IMR-90 (cell line): ENCODE measurements around the gene LEF1. TPM values are rescaled to one million over a fixed set of nuclear protein-coding genes. Genes with fewer than 3 reads are reported as not detected.
A peak's percentile ranks its signal among the peaks of the same experiment; 100 is the strongest.

Source experiments
- ATAC-seq: fragments of 200-7000 bp; cut with Tn5 transposase; 2 replicates; pipeline ENCODE4 v1.9.1; 2020; ENCODE audit warnings: low read depth, mild to moderate bottlenecking, moderate library complexity
- BruUV-seq: library from RNA; stranded (reverse); fragments of 400-500 nt; replicated peaks from 2 replicates; lab custom pipeline; 2021; lab: Mats Ljungman, UMichigan
- CTCF ChIA-PET: fragments of 300-600 bp; formaldehyde crosslinking; extraction: SDS; loops from one replicate; lab custom pipeline; 2021; ENCODE audit warnings: antibody characterized with exemption; lab: Yijun Ruan, JAX
- POLR2A ChIA-PET: fragments of 300-600 bp; sonication (Branson Sonifier 250); formaldehyde crosslinking; loops from one replicate; lab custom pipeline; 2022; ENCODE audit warnings: antibody characterized with exemption; ENCODE audit not compliant: unreplicated experiment; lab: Charles Lee
- DNase-seq: peaks from one replicate; pipeline ENCODE4 v3.0.0; 2013
- H2AFZ ChIP-seq: replicated peaks from 2 replicates; pipeline ENCODE3; 2013; ENCODE audit warnings: low read length, mild to moderate bottlenecking; ENCODE audit not compliant: poor library complexity
- H2AK5ac ChIP-seq: 2 replicates; pipeline ENCODE4 v1.6.1; 2013; ENCODE audit warnings: low read depth, low read length, inconsistent platforms
- H2AK9ac ChIP-seq: replicated peaks from 2 replicates; pipeline ENCODE3; 2013; ENCODE audit warnings: mild to moderate bottlenecking, low read depth, low read length, moderate library complexity; ENCODE audit not compliant: poor library complexity
- H2BK120ac ChIP-seq: 2 replicates; pipeline ENCODE4 v1.6.1; 2013; ENCODE audit warnings: low read depth, low read length, inconsistent platforms
- H2BK15ac ChIP-seq: 3 replicates; pipeline ENCODE4 v1.6.1; 2013; ENCODE audit warnings: low read depth, low read length, inconsistent platforms
- H2BK20ac ChIP-seq: 2 replicates; pipeline ENCODE4 v1.6.1; 2013; ENCODE audit warnings: low read depth, mild to moderate bottlenecking, inconsistent platforms, low read length, moderate library complexity
- H2BK5ac ChIP-seq: 2 replicates; pipeline ENCODE4 v1.6.1; 2013; ENCODE audit warnings: mild to moderate bottlenecking, low read depth, low read length, inconsistent platforms; ENCODE audit not compliant: poor library complexity, severe bottlenecking
- H3K14ac ChIP-seq: replicated peaks from 2 replicates; pipeline ENCODE4 v1.6.1; 2013; ENCODE audit warnings: low read depth, low read length, inconsistent platforms
- H3K18ac ChIP-seq: 2 replicates; pipeline ENCODE4 v1.6.1; 2013; ENCODE audit warnings: low read depth, low read length, control low read depth
- H3K23ac ChIP-seq: 2 replicates; pipeline ENCODE4 v1.6.1; 2013; ENCODE audit warnings: low read depth, low read length, inconsistent platforms
- H3K27ac ChIP-seq: 2 replicates; pipeline ENCODE4 v1.5.1; 2013; ENCODE audit warnings: mild to moderate bottlenecking, control low read depth, low read length; ENCODE audit not compliant: insufficient read depth
- H3K27me3 ChIP-seq: 2 replicates; pipeline ENCODE4 v1.6.1; 2013; ENCODE audit warnings: low read length; ENCODE audit not compliant: control insufficient read depth, insufficient read depth
- H3K36me3 ChIP-seq: 2 replicates; pipeline ENCODE4 v1.6.1; 2013; ENCODE audit warnings: low read length, mixed read lengths; ENCODE audit not compliant: control insufficient read depth, insufficient read depth
- H3K4ac ChIP-seq: 2 replicates; pipeline ENCODE4 v1.6.1; 2013; ENCODE audit warnings: low read depth, low read length, inconsistent platforms
- H3K4me1 ChIP-seq: 2 replicates; pipeline ENCODE4 v1.6.1; 2013; ENCODE audit warnings: low read length, mixed read lengths; ENCODE audit not compliant: control insufficient read depth, insufficient read depth
- H3K4me2 ChIP-seq: 2 replicates; pipeline ENCODE4 v1.6.1; 2013; ENCODE audit warnings: low read depth, mild to moderate bottlenecking, control low read depth, low read length, moderate library complexity
- H3K4me3 ChIP-seq: 2 replicates; pipeline ENCODE4 v1.5.1; 2013; ENCODE audit warnings: low read depth, mild to moderate bottlenecking, control low read depth, low read length, moderate library complexity; ENCODE audit not compliant: insufficient read depth
- H3K56ac ChIP-seq: 2 replicates; pipeline ENCODE4 v1.6.1; 2013; ENCODE audit warnings: low read length, inconsistent platforms; ENCODE audit not compliant: insufficient read depth; ENCODE audit errors: extremely low read depth
- H3K79me1 ChIP-seq, 2 experiments: 2 replicates each; pipeline ENCODE4 v1.6.1; 2013; ENCODE audit warnings: low read length in 2 of 2, inconsistent platforms in 1 of 2, low read depth in 1 of 2
- H3K9ac ChIP-seq: 2 replicates; pipeline ENCODE4 v1.6.1; 2013; ENCODE audit warnings: low read depth, low read length, control low read depth
- H3K9me1 ChIP-seq: 2 replicates; pipeline ENCODE4 v1.6.1; 2013; ENCODE audit warnings: low read length, inconsistent platforms; ENCODE audit not compliant: insufficient read depth
- H3K9me3 ChIP-seq: 2 replicates; pipeline ENCODE4 v1.6.1; 2013; ENCODE audit warnings: low read length; ENCODE audit not compliant: control insufficient read depth, insufficient read depth
- H4K20me1 ChIP-seq: 2 replicates; pipeline ENCODE4 v1.6.1; 2013; ENCODE audit warnings: low read length, inconsistent platforms; ENCODE audit not compliant: insufficient read depth
- H4K5ac ChIP-seq: 2 replicates; pipeline ENCODE4 v1.6.1; 2013; ENCODE audit warnings: mild to moderate bottlenecking, low read depth, low read length, control low read depth
- H4K8ac ChIP-seq, 2 experiments: 2 replicates each; pipeline ENCODE4 v1.6.1; 2013; ENCODE audit warnings: low read depth in 2 of 2, low read length in 2 of 2, control low read depth in 1 of 2, inconsistent platforms in 1 of 2
- H4K91ac ChIP-seq: 2 replicates; pipeline ENCODE4 v1.6.1; 2013; ENCODE audit warnings: low read depth, low read length, inconsistent platforms; ENCODE audit not compliant: insufficient read depth
- MAFK ChIP-seq: IDR thresholded peaks from 2 replicates; pipeline ENCODE4 v1.6.1; 2012; ENCODE audit warnings: low read depth, low read length, improper control_type of control experiment
- SMC3 ChIP-seq: fragments of 150-350 bp; IDR thresholded peaks from 2 replicates; pipeline ENCODE4 v1.6.1; 2016; ENCODE audit warnings: low read depth, mild to moderate bottlenecking, antibody characterized with exemption, low read length, moderate library complexity
- WGBS, 2 experiments: methylation state at CpG; one replicate each; pipeline versions ENCODE4 v1.1.5 to v1.1.7; 2013; ENCODE audit warnings: missing lambda C conversion rate in 2 of 2; ENCODE audit not compliant: insufficient read length in 1 of 2; ENCODE audit errors: extremely low coverage in 2 of 2; 5-methylcytosine and 5-hydroxymethylcytosine counted together
- dilution Hi-C: fragments of 300-500 bp; cut with HindIII; formaldehyde crosslinking; loops from one replicate; pipeline ENCODE4 v1.14.3; 2018; ENCODE audit warnings: low sequenced_read_pairs; ENCODE audit not compliant: unreplicated experiment
- in situ Hi-C: fragments of 300-500 bp; cut with MboI; formaldehyde crosslinking; loops from 3 replicates; pipeline ENCODE4 v1.14.3; 2019; ENCODE audit warnings: low sequenced_read_pairs, inconsistent platforms, mixed read lengths
- intact Hi-C: fragments of 100-400 bp; cut with micrococcal nuclease; formaldehyde crosslinking; loops from 2 replicates; pipeline ENCODE4 v1.10.0; 2022
- polyA plus RNA-seq, 3 experiments: library from polyadenylated mRNA; depleted of rRNA; stranded (reverse); fragments of >200 nt; gene quantifications; 2 replicates each; pipeline ENCODE4 v1.2.3, GENCODE V29; 2012; ENCODE audit warnings: low replicate concordance in 1 of 3
- total RNA-seq: library from RNA; depleted of rRNA; stranded (reverse); fragments of >200 nt; gene quantifications from 2 replicates; pipeline ENCODE4 v1.2.3, GENCODE V29; 2012

LEF1 gene
- total and polyA plus RNA-seq, 2 of the 4 experiments (the other 2 are of a cell fraction), result 1.7 to 1.8 TPM

GRCh38 chr4:108013955-108014354 is 154.8 kb downstream of the LEF1 start:
- no peaks in the 10 kb centered on the region for H3K79me1 ChIP-seq
- in situ Hi-C loops, result no loop called here

More at GRCh38 chr4:108013955-108014354, 154.8 kb downstream of the LEF1 start:
- Histone ChIP-seq H3K4me1 (peaks cover 2% of the 10 kb centered on the region; the same call in 1 of the 2 replicates), H3K9me1 (no peaks in the 10 kb centered on the region; the same call in none of the 2 replicates), H3K27ac (no peak overlapping the region), H2BK20ac (no peak overlapping the region), H3K18ac (no peak overlapping the region), H3K56ac (no peak overlapping the region), H3K9ac (no peak overlapping the region), H2BK5ac (no peak overlapping the region), H2AK9ac (no peak overlapping the region), H2AFZ (no peak overlapping the region), H2BK15ac (no peak overlapping the region), H4K20me1 (no peaks in the 10 kb centered on the region), H3K27me3 (no peaks in the 10 kb centered on the region), H3K14ac (no peak overlapping the region), H4K8ac (no peak overlapping the region), H2AK5ac (no peak overlapping the region), H3K4me3 (no peak overlapping the region), H3K4ac (no peak overlapping the region), H3K36me3 (0 out of 2 replicates have a peak, but pooled peaks cover 3% of the 10 kb centered on the region), H4K91ac (no peak overlapping the region), H3K4me2 (no peak overlapping the region), H3K23ac (no peak overlapping the region), H3K9me3 (no peaks in the 10 kb centered on the region), H2BK120ac (no peak overlapping the region), H4K5ac (no peak overlapping the region)
- TF ChIP-seq MAFK (peak; percentile 64), SMC3 (no peak)
- ATAC-seq (no peak), DNase-seq (no peak)
- ChIA-PET POLR2A (no interaction called here), CTCF (interaction anchor here (1.0 kb wide), 1 partner anchor 558 kb away, joined by 3 read pairs; no protein-coding TSS in a partner anchor)
- dilution Hi-C loops, result no loop called here
- 100% methylated on average over 1 of the region's 5 CpGs; no CpG with 5 or more reads in 1 of the 2 experiments for WGBS, 2 experiments
- intact Hi-C loops, result no loop called here
- no TSS peak for BruUV-seq
